AG09319 (cell line): Measurements from ENCODE around the gene CALHM5.
A peak's percentile ranks its signal among the peaks of the same experiment; 100 is the strongest.

ENCODE experiments used
- DNase-seq: peaks from one replicate; pipeline ENCODE4 v3.0.0-alpha.2; 2010; ENCODE audit warnings: low read depth; ENCODE audit errors: extremely low read depth
- CTCF ChIP-seq: IDR thresholded peaks from 2 replicates; pipeline ENCODE4 v1.5.1; 2011; ENCODE audit warnings: low read depth, mild to moderate bottlenecking, inconsistent platforms, low read length, moderate library complexity

The CALHM5 gene

GRCh38 chr6:116533233-116533957, 22.0 kb downstream of the CALHM5 start:
- DNase-seq: no peak
- TF ChIP-seq CTCF: peak; percentile 10

DNA sequence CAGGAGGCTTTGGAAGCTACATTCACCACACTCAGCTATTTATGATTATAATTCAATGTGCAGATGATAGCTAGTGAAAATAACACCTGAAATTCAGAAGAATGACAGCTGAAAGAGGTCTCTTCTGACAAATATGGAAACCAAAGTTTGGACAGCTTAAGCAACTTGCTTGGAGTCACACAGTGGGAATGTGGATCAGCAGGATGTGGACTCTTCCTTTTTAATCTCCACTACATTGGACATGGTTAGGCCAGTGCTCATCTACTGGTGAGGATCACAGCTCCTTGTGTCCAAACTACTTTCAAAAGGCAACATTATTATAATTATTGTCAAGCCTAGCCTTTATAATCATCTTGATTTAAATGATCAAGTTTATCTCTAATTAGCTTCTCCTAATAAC, 23.7 kb downstream of the CALHM5 start:
- TF ChIP-seq CTCF: no peak

DNA sequence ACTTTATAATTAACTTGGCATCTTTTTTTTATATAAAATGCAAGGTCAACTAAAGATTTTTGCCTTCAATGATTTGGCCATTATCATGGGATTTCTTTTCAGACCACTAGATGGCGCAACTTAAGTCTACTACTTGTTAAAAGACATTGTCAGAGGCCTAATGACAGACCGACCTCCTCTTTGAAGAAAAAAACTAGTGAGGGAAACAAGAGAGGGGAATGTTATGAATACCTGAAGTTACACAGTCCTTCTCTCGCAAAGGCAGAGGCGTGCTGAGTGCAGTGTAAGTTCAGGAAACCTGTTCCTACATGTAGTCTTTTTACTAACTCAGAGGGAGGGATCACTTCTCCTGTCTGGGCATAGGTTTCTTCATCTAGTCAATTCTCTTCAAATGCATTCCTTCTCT, 24.8 kb downstream of the CALHM5 start:
- peak; percentile 61 for TF ChIP-seq CTCF
- DNase-seq: peak; percentile 25

More for the DNA sequence above, 23.7 kb downstream of the CALHM5 start:
- DNase-seq: no peak

- TF ChIP-seq CTCF: no peak
- no peak for DNase-seq
Observed at GRCh38 chr6:116542426-116542825, 31.0 kb downstream of the CALHM5 start.

- no peak for DNase-seq
- no peak for TF ChIP-seq CTCF
Observed at GRCh38 chr6:116543149-116543548, 31.7 kb downstream of the CALHM5 start.

- TF ChIP-seq CTCF: no peak
- DNase-seq: no peak
Observed at GRCh38 chr6:116545651-116546050, 34.2 kb downstream of the CALHM5 start, which contains the start of gene TRAPPC3L. TRAPPC3L (minus strand) TSS chr6:116545684; CDS start chr6:116545514, 170 bp downstream.

- DNase-seq: no peak
- no peak for TF ChIP-seq CTCF
Observed at GRCh38 chr6:116547358-116547757, 35.9 kb downstream of the CALHM5 start.
